Parathyroid adenoma (tissue), 2 donors: Measurements from ENCODE around the gene SCYGR4.

ENCODE experiments used
- H2AFZ ChIP-seq: fragments of 300-600 bp; sonication (generic); one replicate; pipeline ENCODE4 v1.7.0; 2017; ENCODE audit warnings: antibody characterized with exemption, mild to moderate bottlenecking
- H3K27ac ChIP-seq: fragments of 300-600 bp; sonication (generic); one replicate; pipeline ENCODE4 v1.7.0; 2017
- H3K27me3 ChIP-seq: fragments of 300-600 bp; sonication (generic); one replicate; pipeline ENCODE4 v1.7.0; 2017; ENCODE audit warnings: low read length; ENCODE audit not compliant: control insufficient read depth, insufficient read depth
- H3K36me3 ChIP-seq: fragments of 300-600 bp; sonication (generic); one replicate; pipeline ENCODE4 v1.7.0; 2017; ENCODE audit warnings: low read length; ENCODE audit not compliant: control insufficient read depth, insufficient read depth
- H3K4me1 ChIP-seq: fragments of 300-600 bp; sonication (generic); one replicate; pipeline ENCODE4 v1.7.0; 2017; ENCODE audit warnings: control low read depth
- H3K4me2 ChIP-seq: fragments of 300-600 bp; sonication (generic); one replicate; pipeline ENCODE4 v1.7.0; 2017; ENCODE audit warnings: low read length
- H3K4me3 ChIP-seq: fragments of 300-600 bp; sonication (generic); one replicate; pipeline ENCODE4 v1.7.0; 2017; ENCODE audit warnings: low read depth, low read length
- H3K79me2 ChIP-seq: fragments of 300-600 bp; sonication (generic); one replicate; pipeline ENCODE4 v1.7.0; 2017; ENCODE audit warnings: control low read depth
- H3K9ac ChIP-seq: fragments of 300-600 bp; sonication (generic); one replicate; pipeline ENCODE4 v1.7.0; 2017; ENCODE audit warnings: mild to moderate bottlenecking
- H3K9me3 ChIP-seq: fragments of 300-600 bp; sonication (generic); one replicate; pipeline ENCODE4 v1.7.0; 2017; ENCODE audit warnings: low read length; ENCODE audit not compliant: control insufficient read depth
- CTCF ChIP-seq: fragments of 300-600 bp; sonication (generic); IDR thresholded peaks from one replicate; pipeline ENCODE4 v1.7.0; 2017; ENCODE audit warnings: antibody characterized with exemption, mild to moderate bottlenecking
- donor health status: primary hyperparathyroidism.

Gene SCYGR4

GRCh38 chr2:227627769-227628168 lies 10.5 kb downstream of the SCYGR4 start:
- Histone ChIP-seq H3K79me2 (no peaks in the 10 kb centered on the region), H3K4me3 (no peak overlapping the region), H3K27me3 (no peaks in the 10 kb centered on the region), H3K4me1 (no peaks in the 10 kb centered on the region), H3K4me2 (no peak overlapping the region), H3K36me3 (no peaks in the 10 kb centered on the region), H3K27ac (no peak overlapping the region), H2AFZ (no peak overlapping the region), H3K9me3 (no peaks in the 10 kb centered on the region), H3K9ac (no peak overlapping the region)
- TF ChIP-seq CTCF, result no peak

GRCh38 chr2:227629435-227629834 lies 12.1 kb downstream of the SCYGR4 start:
- no peaks in the 10 kb centered on the region for H3K4me1 ChIP-seq
- H3K4me2 ChIP-seq, result no peak overlapping the region
- H3K27ac ChIP-seq, result no peak overlapping the region
- no peaks in the 10 kb centered on the region for H3K36me3 ChIP-seq
- no peak overlapping the region for H3K4me3 ChIP-seq
- no peak overlapping the region for H2AFZ ChIP-seq
- no peaks in the 10 kb centered on the region for H3K79me2 ChIP-seq
- no peak overlapping the region for H3K9ac ChIP-seq
- TF ChIP-seq CTCF, result no peak
- no peaks in the 10 kb centered on the region for H3K27me3 ChIP-seq
- H3K9me3 ChIP-seq, result no peaks in the 10 kb centered on the region

- H3K36me3 ChIP-seq, result no peaks in the 10 kb centered on the region
- no peak overlapping the region for H3K9ac ChIP-seq
- H3K27ac ChIP-seq, result no peak overlapping the region
- H3K4me2 ChIP-seq, result no peak overlapping the region
- no peaks in the 10 kb centered on the region for H3K27me3 ChIP-seq
- no peaks in the 10 kb centered on the region for H3K9me3 ChIP-seq
- no peak overlapping the region for H3K4me3 ChIP-seq
- no peak for TF ChIP-seq CTCF
- no peaks in the 10 kb centered on the region for H3K4me1 ChIP-seq
- no peaks in the 10 kb centered on the region for H3K79me2 ChIP-seq
- no peak overlapping the region for H2AFZ ChIP-seq
These were observed 13.0 kb downstream of the SCYGR4 start for GRCh38 chr2:227630322-227630721.

GRCh38 chr2:227632827-227633226 lies 15.5 kb downstream of the SCYGR4 start:
- Histone ChIP-seq H3K27me3 (no peaks in the 10 kb centered on the region), H2AFZ (no peak overlapping the region), H3K36me3 (no peaks in the 10 kb centered on the region), H3K4me1 (no peaks in the 10 kb centered on the region), H3K4me2 (no peak overlapping the region), H3K4me3 (no peak overlapping the region), H3K27ac (no peak overlapping the region), H3K9me3 (no peaks in the 10 kb centered on the region), H3K9ac (no peak overlapping the region), H3K79me2 (no peaks in the 10 kb centered on the region)
- TF ChIP-seq CTCF, result no peak

- Histone ChIP-seq H3K9ac (no peak overlapping the region), H3K27ac (no peak overlapping the region), H3K4me1 (no peaks in the 10 kb centered on the region), H3K4me3 (no peak overlapping the region), H3K4me2 (no peak overlapping the region), H2AFZ (no peak overlapping the region), H3K79me2 (no peaks in the 10 kb centered on the region), H3K36me3 (no peaks in the 10 kb centered on the region), H3K9me3 (no peaks in the 10 kb centered on the region), H3K27me3 (no peaks in the 10 kb centered on the region)
- TF ChIP-seq CTCF, result no peak
These were observed 16.9 kb downstream of the SCYGR4 start for GRCh38 chr2:227634201-227634600.
